Right kidney (tissue), 1 donor: ENCODE results near the gene AMZ2.

Source experiments
- DNase-seq: peaks from one replicate; pipeline ENCODE4 v3.0.0-alpha.2; 2016

The AMZ2 gene

DNA sequence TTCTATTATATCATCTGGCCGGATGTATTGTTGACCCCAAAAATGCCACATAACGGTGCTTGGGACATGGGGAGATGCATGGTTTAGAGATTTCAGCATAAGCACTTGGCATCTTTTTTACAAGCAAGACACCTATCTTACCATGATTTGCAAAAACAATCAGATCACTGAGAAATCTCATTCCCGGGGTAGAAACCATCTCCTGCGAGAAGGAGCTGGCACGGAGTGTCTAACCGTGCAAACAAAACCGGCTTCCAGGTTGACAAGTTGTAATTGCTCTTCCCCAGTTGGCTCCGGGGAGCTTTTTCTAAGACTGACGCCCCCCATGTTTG lies 42.1 kb downstream of the AMZ2 start:
- peak; percentile 33 for DNase-seq

DNA sequence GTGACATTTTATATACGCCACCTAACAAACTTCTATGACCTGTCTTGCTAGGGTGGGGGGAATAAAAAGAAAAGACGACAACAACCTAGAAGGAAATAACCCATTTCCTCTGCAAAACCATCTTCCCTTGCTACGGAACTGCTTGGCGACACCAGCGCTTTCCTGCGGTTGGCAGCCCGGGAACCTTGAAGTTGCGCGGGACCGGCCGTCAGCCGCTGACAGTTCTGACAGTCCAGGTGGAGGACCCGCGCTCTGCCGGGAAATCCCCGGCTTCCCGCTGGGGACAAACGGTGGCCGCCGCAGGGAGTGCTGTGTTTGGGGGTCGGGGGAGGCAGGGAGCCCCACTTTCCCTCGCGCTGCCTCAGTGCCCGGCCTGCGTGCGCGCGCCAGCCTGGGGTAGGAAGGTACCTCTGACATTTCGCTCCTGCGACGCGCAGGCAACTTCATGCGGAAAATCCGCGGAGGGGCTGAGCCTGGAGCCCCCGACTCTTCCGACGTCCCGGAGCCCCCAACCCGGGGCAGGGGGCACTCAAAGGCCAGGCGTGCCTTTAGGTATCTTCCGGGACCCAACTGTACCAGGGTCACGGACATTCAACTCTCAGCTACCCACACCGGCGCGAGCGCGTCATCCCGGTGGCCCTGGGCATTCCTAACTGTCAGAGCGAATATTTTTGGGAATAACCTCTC lies 42.6 kb downstream of the AMZ2 start:
- DNase-seq, result peak; percentile 67

DNA sequence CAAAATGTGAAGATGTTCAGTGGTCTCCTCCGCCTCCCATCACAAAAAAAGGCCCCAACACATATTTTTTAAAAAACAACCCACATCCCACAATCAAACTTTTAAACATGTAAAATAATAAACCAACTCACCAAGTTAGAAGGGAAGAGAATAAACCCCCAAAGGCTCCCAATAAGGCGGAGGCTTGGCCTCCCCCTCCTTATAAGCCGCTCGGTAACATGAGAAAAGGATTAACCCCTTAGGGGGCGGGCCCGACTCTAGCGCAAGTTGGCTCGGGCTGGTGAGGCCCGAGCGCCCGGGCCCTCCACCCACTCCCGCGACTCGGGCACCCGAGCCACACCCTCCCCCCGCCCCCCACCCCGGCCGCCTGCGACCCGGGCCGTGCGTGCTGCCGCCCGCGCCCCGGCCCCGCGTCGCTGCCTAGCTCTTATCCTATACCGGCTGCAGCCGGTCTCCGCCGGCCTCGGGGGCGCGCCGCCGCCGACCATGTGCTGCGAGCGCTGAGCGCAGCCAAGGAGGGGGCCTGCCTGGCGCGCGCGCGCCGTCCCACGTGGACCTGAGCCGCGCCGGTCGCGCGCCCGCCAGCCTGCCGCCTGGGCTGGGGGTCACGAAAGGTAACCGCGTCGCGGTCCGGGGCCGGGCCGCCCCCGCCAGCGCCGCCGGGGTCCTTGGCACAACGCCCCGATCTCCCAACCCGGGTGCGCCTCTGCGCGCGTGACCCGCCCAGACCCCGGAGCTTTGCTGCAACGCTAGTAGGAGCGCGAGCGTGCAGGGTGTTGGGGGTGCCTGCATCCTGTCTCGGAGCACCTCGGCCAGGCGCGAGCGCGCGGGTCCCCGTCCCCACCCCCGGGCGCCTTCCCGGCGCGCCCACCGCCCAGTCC lies 43.4 kb downstream of the AMZ2 start, which contains the start of the genes ARSG and SLC16A6:
Gene ARSG (plus strand): TSS at position 541 of the 881 bp plus-strand sequence. CDS start 15,999 bp downstream, outside the sequence.
Gene SLC16A6 (minus strand): TSS at position 173 of the 881 bp plus-strand sequence. CDS start 12,807 bp downstream, outside the sequence.
- DNase-seq, result peak; percentile 79

DNA sequence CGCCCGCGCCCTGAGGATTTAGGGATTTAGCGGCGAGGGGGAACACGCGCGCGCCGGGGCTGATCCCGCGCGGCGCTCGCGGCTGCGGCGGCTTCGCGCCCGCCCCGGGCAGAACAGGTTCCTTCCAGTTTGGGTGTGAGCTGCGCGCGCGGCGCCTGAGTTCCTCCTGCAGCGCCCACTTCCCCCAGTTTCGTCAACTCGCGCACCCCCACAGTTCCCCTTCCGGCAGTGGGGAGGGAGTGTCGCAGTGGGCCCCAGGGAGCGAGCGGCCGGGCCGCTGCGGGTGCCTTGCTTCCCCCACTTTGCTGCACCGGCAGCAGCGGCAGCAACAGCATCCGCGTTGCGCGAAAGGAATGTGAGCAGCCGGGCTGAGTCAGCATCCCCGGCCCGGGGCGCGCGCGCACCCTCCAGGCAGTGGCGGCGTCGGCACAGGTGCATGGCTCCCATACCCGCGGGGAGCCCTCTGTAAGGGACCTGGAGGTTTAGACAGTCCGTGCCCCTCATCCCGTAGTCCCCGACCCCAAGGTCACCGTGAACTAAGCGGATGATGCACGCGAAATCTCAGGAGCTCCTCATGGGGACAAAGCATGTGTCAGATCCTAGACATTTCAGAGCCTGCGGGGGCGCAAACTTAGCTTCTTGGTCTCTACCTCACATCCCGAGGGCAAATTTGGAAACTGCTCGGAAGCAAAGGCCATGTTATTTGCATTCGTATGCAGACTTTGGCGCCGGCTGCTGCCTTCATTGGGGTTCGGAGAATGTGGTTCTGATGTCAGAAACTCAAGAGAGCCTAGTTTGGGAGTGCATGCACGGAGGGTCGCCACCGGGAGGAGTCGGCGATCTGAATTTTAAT lies 44.2 kb downstream of the AMZ2 start:
- peak; percentile 92 for DNase-seq

DNA sequence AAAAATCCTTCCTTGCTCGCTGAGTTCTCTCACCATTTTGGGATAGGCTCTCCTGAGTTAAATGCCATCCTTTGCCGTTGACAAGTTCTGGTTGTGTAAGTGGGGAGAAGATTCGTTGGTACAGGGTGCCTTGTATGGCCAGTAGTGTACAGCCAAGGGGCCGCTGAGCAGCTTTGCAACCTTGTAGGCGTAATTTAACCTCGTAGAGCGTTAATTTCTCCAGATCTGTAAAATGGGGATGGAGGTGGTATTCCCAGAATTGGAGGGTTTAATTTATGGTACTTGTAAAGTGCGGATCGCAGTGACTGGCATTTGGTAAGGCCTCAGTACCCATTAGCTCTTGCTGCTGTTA lies 44.8 kb downstream of the AMZ2 start:
- DNase-seq, result no peak

DNA sequence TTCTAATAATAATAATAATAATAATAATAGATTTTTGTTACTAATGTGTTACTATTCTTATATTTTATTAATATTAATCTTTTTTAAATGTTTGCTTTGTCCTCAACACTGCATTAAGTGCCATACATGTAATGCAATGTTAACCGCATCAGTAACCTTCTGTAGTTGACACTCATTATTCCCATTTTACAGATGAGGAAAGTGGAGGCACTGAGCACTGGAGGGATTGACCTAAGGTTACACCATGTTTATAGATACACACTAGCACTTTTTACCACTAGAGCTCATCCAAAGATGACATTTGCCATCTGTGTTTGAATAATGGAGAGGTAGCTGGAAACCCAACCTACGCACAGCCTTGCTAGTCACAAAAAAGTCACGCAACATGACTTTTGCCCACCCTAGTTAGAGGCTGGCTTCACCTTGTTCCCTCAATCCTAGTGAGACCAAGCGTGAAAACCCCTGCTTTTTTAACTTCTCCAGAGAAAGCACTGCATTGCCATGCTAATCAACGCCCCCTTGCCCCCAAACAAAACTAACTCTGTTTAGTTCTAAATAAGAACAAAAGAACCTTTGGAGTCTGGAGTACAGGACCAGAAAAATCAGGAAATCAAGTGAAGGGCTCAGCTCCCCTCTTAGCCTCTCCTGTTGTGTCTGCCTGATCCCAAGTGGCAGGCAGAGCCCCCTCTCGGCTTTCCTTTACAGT lies 45.8 kb downstream of the AMZ2 start:
- no peak for DNase-seq

DNA sequence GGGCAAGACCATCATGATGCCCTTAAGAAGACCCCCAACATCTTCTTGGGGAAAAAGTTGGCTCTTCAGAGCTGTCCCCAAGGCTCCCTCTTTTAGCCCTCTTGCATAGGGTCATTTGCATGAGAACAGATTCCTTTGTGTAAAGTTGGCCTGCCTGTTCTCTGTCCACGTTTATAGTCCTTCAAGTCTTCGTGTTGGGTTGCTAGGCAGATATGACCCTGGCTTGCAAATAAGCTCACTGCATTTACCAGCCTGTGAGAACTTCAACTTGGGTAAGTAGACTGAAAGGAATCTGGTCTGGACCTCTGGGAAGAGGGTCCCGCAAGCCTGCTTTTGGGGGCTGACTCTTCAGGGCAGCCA lies 46.3 kb downstream of the AMZ2 start:
- no peak for DNase-seq

DNA sequence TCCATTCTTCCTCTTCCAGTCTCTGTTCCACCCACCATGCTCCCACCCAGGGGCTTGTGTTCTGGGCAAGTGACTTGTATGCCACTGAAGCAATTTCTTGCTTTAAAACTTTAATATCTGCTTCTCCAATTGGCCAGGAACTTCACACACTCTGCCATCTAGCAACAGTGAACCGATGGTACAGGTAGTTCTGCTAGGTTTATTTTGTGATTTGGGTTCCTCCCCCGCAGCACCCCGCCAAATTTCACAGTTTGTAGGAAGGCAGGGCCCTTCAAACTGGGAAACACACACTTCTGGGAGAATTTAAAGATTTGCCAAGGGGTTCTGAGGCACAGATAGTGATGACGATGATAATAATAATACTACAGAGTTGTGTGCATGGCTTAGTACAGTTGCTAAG lies 46.8 kb downstream of the AMZ2 start:
- no peak for DNase-seq

DNA sequence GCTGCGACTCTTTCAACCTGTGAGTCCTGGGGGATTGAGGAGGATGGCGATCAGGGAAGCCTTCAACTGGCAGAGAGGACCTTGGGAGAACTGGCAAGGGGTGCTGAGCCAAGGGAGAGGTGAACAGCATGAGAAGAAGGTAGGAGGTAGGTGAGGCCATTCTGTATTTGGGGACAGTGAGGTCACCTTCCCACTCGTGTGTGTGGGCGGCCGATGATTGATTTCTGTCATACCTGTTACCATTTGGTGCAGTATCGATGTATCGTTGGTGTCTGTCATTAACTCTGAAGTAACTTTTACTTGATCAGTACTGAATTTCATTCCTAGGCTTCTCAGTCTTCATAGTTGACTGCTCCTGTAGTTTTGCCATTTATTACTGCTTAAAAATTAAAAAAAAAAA lies 47.2 kb downstream of the AMZ2 start:
- DNase-seq, result no peak

DNA sequence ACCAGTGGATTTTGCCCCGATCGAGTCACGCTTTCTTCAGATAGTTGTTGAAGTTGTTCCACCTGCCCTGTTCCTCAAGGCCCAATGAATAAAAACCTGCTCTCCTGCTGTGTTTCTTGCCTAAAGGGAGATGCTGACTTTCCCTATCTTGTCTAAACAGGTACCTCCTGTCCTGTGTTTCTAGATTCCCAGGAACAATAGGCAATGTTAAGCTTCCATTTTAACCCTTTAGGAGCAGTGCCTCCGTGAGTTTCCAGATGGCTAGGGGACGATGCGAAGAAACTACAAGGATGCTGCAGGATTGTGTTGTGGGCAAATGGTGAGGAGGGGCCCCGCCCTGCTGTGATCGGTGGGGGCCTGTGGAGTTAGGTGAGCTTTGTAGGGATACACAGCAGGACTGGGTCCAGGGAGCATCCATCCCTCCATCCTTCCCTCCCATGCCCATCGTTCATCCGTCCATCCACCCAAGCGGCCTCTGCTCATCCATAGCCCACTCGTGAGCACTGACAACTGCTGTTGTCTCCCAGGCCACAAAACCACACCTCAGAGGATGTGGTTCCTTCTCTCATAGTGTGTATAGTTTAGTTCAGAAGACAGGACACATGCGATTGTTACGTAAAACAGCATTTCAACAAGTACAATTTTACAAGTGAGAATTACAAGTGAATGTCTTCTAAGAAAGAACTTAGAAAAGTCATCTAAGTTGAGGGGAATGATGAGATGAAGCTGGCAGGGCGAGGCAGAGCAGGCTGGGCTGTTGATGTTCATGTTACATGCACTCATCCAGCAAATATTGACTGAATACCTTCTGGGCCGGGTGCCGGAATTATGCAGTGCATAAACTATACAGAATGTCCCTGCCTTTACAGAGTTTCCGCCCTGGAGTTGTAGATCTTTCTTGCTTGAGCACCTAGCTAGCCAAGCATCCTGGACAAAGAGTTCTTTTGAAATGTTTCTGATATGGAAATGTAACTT lies 48.7 kb downstream of the AMZ2 start:
- no peak for DNase-seq

DNA sequence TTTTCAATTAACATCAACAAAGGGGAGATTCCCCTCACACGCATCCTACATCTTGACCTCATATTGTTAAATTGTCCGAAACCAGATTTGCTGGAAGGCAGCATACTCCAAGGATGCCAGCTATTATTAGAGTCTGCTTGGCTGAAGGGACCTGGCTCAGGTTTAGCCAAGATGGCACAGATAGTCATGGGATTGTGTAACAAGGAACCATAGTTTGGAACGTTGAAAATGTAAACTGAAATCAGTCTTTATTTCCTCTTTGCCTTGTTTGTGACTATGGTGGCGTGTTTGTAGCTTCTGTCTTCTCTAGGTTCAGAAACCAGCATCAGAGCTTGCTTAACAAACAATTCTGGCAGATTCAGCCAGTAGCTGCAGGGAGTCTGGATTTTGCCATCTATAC lies 49.4 kb downstream of the AMZ2 start:
- DNase-seq, result no peak

DNA sequence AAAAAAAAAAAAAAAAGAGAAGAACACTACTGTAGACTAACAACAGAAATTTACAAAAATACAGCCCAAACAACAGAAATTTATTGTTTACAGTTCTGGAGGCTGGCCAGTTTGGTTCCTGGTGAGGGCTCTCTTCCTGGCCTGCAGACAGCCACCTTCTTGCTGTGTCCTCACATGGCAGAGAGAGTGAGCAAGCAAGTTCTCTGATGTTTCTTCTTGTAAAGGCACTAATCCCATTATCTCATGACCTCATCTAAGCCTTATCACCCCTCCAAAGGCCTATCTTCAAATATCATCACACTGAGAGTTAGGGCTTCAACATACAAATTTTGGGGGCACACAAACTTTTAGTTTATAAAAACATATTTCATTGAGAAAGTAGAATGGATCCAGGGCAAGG lies 50.8 kb downstream of the AMZ2 start:
- DNase-seq, result no peak

DNA sequence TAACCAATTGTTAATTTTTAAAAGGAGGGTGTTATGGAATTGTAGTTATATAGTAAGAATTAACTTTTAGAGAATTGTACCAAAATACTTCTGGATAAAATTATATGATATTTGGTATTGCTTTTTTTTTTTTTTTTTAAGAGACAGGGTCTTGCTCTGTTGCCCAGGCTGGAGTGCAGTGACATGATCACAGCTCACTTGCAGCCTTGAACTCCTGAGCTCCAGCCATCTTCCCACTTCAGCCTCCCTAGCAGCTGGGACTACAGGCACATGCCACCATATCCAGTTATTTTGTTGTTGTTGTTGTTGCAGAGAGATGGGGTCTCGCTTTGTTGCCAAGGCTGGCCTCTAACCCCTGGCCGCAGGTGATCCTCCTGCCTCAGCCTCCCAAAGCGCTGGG lies 52.0 kb downstream of the AMZ2 start:
- no peak for DNase-seq

DNA sequence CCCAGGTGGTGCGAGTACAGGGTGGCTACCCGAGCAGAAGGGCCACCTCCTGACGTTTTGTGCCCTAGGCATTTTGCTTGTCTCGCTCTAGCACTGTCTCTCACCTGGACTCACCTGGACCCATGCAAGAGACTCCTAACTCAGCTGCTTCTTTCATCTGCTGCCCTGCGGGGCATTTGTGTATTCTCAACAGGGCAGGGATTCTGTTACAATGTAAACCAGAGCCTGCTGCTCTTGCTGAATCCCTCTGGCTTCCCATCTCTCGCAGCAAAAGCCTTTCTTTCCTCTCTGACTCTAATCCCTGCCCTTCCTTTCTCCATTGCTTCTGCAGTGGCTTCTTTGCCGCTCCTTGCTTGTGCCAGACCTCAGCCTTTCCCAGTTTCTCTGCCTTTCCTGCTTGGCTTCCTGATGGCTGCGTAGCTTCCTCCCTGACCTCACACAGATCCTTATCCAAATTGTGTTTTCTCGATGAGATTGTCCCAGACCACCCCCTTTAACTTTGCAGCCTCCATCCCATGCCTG lies 53.7 kb downstream of the AMZ2 start:
- no peak for DNase-seq

DNA sequence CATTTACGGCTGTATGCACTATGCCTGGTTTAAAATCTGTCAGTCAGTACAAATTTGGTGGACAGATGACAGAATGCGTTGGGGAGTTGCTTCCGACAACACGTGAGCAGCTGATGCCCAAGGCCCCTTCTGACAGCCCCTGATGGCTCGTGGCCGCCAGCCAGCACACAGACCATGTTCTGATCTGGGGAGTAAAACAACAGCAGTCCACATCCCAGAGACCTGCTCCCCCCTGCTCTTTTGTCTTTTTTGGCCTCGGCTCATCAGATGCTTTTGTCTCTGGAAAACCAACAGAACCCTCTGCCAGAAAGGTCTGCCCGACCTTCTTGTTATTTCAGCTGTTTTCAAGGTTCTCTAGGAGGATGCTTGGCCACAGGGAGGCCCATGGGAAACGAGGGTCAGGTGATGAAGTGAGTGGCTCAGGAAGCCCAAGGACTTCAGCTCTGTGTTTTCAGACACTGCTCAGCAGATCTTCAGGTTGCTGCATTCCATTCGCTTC lies 54.3 kb downstream of the AMZ2 start:
- no peak for DNase-seq

DNA sequence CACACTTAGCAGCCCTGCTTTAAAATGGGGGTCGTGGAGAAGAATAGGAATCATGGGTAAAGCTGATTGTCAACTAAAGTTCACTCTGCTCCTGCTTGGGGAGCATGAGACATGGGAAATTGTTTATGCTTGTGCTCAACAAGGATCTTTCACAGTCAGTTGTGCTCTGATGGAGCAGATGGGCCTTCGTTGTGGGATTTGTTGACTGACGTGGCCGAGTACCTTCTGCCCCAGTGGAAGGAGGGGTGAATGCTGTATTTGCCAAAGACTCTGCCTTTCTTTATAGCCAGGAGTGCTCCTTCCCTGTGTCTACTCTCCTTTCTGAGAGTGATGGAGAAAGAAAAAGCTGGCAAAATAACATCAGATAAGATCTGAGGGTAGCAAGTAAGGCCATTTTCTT lies 54.8 kb downstream of the AMZ2 start:
- no peak for DNase-seq

DNA sequence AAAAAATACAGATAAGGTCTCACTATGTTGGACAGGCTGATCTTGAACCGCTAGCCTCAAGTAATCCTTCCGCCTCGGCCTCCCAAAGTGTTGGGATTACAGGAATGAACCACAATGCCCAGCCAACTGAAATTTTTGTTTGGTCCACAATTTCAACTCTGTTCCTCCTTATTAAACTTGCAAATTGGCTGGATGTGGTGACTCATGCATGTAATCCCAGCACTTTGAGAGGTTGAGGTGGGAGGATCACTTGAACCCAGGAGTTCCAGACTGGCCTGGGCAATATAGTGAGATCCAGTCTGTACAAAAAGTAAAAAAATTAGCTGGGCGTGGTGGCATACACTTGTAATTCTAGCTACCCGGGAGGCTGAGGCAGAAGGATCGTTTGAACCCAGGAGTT lies 56.9 kb downstream of the AMZ2 start:
- DNase-seq, result no peak

DNA sequence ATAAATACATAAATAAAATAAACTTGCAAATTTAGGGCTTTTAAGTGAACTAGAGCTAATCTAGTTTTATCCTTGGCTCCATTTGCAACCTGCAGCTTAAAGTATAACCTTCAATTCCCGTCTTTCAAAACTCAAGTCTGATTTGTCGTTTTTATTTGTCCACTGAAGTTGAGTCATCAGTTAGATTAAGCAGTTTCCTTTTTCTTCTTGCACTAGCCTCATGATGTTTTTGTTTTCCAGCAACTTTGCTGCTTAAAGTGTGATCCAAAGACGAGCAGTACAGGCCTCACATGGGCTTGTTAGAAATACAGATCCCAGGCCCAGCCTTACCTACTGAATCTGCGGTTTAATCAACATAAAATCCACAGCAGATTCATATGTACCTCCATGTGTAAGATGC lies 57.3 kb downstream of the AMZ2 start:
- no peak for DNase-seq
